Prostate gland (tissue), 1 donor: ENCODE data around the gene ATAD3C.

Source experiments
- POLR2A ChIP-seq: fragments of 450-650 bp; IDR thresholded peaks from one replicate; pipeline ENCODE4 v1.6.1; 2016; ENCODE audit warnings: antibody characterized with exemption, mild to moderate bottlenecking
- POLR2AphosphoS5 ChIP-seq: sonication (generic); formaldehyde crosslinking; IDR thresholded peaks from one replicate; pipeline ENCODE4 v1.6.1; 2017; ENCODE audit warnings: antibody characterized with exemption

DNA sequence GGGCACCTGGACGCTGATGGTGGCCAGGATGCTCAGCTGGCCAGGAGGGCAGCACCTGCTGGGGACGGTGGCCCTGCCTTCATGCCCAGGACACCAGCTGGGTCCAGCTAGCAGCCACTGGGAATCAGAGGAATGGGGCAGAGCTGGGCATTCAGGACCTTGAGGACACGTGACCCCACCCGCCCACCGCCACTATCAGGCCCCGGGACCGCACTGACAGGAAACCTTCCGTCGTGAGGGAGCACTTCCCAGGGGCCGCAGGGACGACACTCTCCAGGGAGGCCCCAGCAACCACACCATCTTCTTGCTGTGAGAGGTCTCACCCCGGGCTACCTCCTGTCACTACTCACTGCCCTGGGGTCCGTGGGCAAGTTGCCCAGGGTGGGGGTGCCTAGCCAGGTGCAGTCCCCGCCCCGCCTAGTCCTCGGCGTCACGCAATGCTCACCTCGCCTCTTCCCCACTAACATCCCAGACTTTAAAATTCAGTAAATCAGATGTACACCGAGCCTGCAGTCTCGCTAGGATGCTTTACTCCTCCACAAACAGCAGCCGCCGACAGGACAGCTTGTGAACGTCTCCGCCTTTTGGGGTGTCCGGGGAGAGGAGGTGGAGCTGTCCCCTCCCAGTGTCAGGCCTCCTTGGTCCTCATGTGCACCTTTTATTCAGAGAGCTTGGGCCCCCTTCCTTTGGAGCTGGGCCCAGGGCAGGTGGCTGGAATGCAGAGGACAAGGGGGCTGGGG lies 9.1 kb upstream of the ATAD3C start:
- TF ChIP-seq POLR2AphosphoS5 (no peak), POLR2A (no peak)
